Measurements from ENCODE around the gene SBNO2.

DNA sequence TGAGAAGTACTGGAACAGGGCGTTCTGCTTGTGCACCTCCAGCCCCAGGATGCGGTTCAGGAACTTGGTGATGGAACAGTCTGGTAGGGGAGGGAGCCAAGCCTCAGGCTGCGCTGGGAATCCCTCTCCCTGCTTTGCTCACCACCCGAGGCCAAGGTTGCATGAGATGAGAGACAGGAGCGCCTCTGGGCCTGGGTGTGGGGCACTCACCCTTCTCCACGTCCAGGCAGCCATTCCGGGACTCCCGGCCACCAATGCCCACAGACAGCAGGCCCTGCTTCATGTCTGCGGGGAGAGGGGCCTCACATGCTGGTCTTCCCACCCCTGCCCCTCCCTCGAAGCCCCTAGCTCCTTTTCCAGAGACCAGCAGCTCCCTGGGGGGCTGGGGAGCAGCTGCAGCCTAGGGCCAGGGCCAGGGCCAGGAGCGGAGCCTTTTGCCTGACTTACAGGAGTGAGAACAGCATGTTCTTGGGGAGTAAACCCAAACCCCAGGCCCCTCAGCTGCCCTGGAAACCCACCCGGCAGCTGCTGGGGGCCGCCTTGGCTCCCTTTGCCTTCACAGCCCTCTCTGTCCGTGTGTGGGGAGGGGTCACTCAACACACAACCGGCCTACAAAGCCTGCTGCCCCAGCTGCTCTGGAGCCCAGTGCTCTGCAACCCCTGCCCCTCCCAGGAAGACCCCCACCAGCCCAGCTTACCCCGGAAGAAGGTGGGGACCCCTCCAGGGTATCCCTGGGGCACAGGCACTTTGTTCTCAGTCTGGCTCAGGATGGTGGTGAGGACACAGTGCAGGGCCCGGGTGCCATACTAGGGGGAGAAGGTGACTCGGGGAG is 63.0 kb downstream of the SBNO2 start:
- TF ChIP-seq, protein P1, sequence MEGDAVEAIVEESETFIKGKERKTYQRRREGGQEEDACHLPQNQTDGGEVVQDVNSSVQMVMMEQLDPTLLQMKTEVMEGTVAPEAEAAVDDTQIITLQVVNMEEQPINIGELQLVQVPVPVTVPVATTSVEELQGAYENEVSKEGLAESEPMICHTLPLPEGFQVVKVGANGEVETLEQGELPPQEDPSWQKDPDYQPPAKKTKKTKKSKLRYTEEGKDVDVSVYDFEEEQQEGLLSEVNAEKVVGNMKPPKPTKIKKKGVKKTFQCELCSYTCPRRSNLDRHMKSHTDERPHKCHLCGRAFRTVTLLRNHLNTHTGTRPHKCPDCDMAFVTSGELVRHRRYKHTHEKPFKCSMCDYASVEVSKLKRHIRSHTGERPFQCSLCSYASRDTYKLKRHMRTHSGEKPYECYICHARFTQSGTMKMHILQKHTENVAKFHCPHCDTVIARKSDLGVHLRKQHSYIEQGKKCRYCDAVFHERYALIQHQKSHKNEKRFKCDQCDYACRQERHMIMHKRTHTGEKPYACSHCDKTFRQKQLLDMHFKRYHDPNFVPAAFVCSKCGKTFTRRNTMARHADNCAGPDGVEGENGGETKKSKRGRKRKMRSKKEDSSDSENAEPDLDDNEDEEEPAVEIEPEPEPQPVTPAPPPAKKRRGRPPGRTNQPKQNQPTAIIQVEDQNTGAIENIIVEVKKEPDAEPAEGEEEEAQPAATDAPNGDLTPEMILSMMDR (conservative IDR thresholded peaks at IDR 0.05; ENCODE audit: low read depth, low read length): no peak
- TF ChIP-seq CEBPB (IDR thresholded peaks at IDR 0.05; ENCODE audit: low read depth, low read length) (no peak), POLR2A (IDR thresholded peaks at IDR 0.05; ENCODE audit: low read depth, low read length) (no peak), RFX5 (IDR thresholded peaks at IDR 0.05; ENCODE audit: low read depth, low read length) (no peak), RAD21 (IDR thresholded peaks at IDR 0.05; ENCODE audit: low read length) (no peak), FOS (IDR thresholded peaks at IDR 0.05; ENCODE audit: low read depth, low read length) (no peak)
- TF ChIP-seq, protein P2, sequence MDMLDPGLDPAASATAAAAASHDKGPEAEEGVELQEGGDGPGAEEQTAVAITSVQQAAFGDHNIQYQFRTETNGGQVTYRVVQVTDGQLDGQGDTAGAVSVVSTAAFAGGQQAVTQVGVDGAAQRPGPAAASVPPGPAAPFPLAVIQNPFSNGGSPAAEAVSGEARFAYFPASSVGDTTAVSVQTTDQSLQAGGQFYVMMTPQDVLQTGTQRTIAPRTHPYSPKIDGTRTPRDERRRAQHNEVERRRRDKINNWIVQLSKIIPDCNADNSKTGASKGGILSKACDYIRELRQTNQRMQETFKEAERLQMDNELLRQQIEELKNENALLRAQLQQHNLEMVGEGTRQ (IDR thresholded peaks at IDR 0.05; ENCODE audit: low read depth, low read length): no peak
- TF ChIP-seq, protein P3, sequence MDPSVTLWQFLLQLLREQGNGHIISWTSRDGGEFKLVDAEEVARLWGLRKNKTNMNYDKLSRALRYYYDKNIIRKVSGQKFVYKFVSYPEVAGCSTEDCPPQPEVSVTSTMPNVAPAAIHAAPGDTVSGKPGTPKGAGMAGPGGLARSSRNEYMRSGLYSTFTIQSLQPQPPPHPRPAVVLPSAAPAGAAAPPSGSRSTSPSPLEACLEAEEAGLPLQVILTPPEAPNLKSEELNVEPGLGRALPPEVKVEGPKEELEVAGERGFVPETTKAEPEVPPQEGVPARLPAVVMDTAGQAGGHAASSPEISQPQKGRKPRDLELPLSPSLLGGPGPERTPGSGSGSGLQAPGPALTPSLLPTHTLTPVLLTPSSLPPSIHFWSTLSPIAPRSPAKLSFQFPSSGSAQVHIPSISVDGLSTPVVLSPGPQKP (IDR thresholded peaks at IDR 0.05; ENCODE audit: borderline replicate concordance, low read depth, low read length): no peak

Measured in IMR-90 (cell line).